NT2/D1 (cell line): Measurements from ENCODE around the gene BCAS4.

Source experiments
- SUZ12 ChIP-seq: IDR thresholded peaks from 2 replicates; pipeline ENCODE4 v1.6.1; 2011; ENCODE audit not compliant: insufficient read length, insufficient read depth; ENCODE audit errors: extremely low read depth
- YY1 ChIP-seq: IDR thresholded peaks from 2 replicates; pipeline ENCODE4 v1.6.1; 2011; ENCODE audit not compliant: insufficient read length, insufficient read depth
- ZNF274 ChIP-seq: IDR thresholded peaks from 2 replicates; pipeline ENCODE4 v1.6.1; 2011; ENCODE audit warnings: mild to moderate bottlenecking, low read depth, low read length

DNA sequence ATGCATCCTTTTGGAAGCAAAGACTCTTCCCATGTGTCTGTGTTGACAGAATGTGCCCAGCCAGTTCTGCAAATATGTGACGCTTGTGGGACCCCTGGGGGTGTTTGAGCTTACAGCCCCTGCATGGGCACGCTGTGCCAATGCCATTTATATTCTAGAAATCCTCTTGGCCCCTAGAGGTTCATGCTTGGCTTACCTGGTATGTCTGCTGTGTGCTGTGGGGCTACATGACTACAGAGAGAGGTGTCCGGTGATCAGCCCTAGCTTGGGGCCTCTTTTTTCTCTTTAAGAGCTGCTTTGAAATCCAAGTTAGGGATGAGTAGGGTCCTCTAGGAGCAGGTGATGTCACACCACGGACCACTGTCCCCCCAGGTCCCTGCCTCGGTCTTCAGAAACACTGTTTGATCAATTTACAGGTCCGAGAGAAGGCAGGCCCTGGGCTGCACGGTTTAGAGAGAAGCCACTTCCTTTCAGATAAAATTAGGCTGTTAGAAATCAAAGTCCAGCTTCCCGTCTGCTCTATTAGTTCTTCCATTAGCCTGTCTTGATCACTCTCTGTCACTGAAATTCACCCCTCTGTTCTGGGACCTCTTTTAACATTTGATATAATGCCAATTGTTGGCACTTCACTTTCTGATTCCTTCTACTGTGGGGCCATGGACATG, 26.5 kb downstream of the BCAS4 start:
- TF ChIP-seq SUZ12 (no peak), ZNF274 (no peak), YY1 (no peak)
